Caki2 (cell line): ENCODE data around the gene RIBC1. TPM values are rescaled to one million over a fixed set of nuclear protein-coding genes. Genes with fewer than 3 reads are reported as not detected.

Experiments used
- DNase-seq: peaks from one replicate; pipeline ENCODE4 v3.0.0-alpha.2; 2015; ENCODE audit warnings: low read depth
- in situ Hi-C: cut with HindIII; loops from 2 replicates; pipeline ENCODE4 v1.10.0; 2016; ENCODE audit warnings: low sequenced_read_pairs, low pct_unique_long_range_greater_than_20kb, mixed read lengths
- total RNA-seq: library from RNA; depleted of rRNA; stranded (reverse); fragments of >200 nt; shearing (Covaris generic); gene quantifications from 2 replicates; pipeline ENCODE4 v1.2.3, GENCODE V29; 2014; ENCODE audit warnings: low replicate concordance; rRNA removed

Gene RIBC1
- total RNA-seq, 1 experiment from 2014 or later = 1.1 TPM

GRCh38 chrX:53474707-53475106, 52.0 kb downstream of the RIBC1 start:
- in situ Hi-C loops = no loop called here
- no peak for DNase-seq

GRCh38 chrX:53476371-53476770, 53.7 kb downstream of the RIBC1 start:
- in situ Hi-C loops = no loop called here
- DNase-seq = no peak

- DNase-seq = peak; percentile 90
- in situ Hi-C loops = no loop called here
These were observed 56.6 kb downstream of the RIBC1 start for GRCh38 chrX:53479301-53479700.

Other genes with a start within 250 kb of the RIBC1 start
- gene KDM5C, start 197.7 kb upstream of the RIBC1 start, total RNA-seq = 64.8 and 144 TPM in 2 replicates
- gene IQSEC2, start 141.3 kb upstream of the RIBC1 start, total RNA-seq = 7.1 and 9.9 TPM in 2 replicates
- 6.2 and 11.7 TPM in 2 replicates for gene SMC1A, start 219 bp upstream of the RIBC1 start, total RNA-seq
- 133 and 141 TPM in 2 replicates for gene HSD17B10, start 11.5 kb downstream of the RIBC1 start, total RNA-seq